Neural cell (in vitro differentiated cells): ENCODE data around the gene ABCA4. TPM values are rescaled to one million over a fixed set of nuclear protein-coding genes. Genes with fewer than 3 reads are reported as not detected.

Source experiments
- H2AFZ ChIP-seq: fragments of 200-600, 300-800 bp; sonication (generic), shearing (Covaris generic); 2 replicates; pipeline ENCODE4 v1.6.0; 2014; ENCODE audit warnings: low read depth, mild to moderate bottlenecking, antibody characterized with exemption, low read length, moderate library complexity
- H3F3A ChIP-seq: fragments of 200-600 bp; shearing (Covaris generic); 2 replicates; pipeline ENCODE4 v1.6.1; 2016; ENCODE audit warnings: mild to moderate bottlenecking, moderate library complexity, mixed read lengths, antibody characterized with exemption, low read length; ENCODE audit not compliant: insufficient read depth, poor library complexity, severe bottlenecking
- H3K27ac ChIP-seq: fragments of 200-600, 300-800 bp; sonication (generic), shearing (Covaris generic); 2 replicates; pipeline ENCODE4 v1.5.1; 2014; ENCODE audit warnings: mild to moderate bottlenecking, low read length, moderate library complexity
- H3K27me3 ChIP-seq: fragments of 300-800, 200-600 bp; sonication (generic), shearing (Covaris generic); 2 replicates; pipeline ENCODE4 v1.6.0; 2014; ENCODE audit warnings: mild to moderate bottlenecking, low read depth, low read length, moderate library complexity; ENCODE audit not compliant: insufficient read depth
- H3K36me3 ChIP-seq: fragments of 300-800, 200-600 bp; sonication (generic), shearing (Covaris generic); 2 replicates; pipeline ENCODE4 v1.5.1; 2014; ENCODE audit warnings: mild to moderate bottlenecking, antibody characterized with exemption, low read length, moderate library complexity; ENCODE audit not compliant: insufficient read depth
- H3K4me2 ChIP-seq: fragments of 300-800, 200-600 bp; sonication (generic), shearing (Covaris generic); 2 replicates; pipeline ENCODE4 v1.6.0; 2014; ENCODE audit warnings: mild to moderate bottlenecking, low read length
- H3K4me3 ChIP-seq: fragments of 300-800, 200-600 bp; sonication (generic), shearing (Covaris generic); 2 replicates; pipeline ENCODE4 v1.5.1; 2014; ENCODE audit warnings: mild to moderate bottlenecking, low read length, moderate library complexity
- H3K79me2 ChIP-seq: fragments of 200-600 bp; shearing (Covaris generic); replicated peaks from 2 replicates; pipeline ENCODE4 v1.6.0; 2014; ENCODE audit warnings: mild to moderate bottlenecking, low read length, moderate library complexity; ENCODE audit not compliant: insufficient read depth
- H3K9ac ChIP-seq: fragments of 300-800, 200-600 bp; sonication (generic), shearing (Covaris generic); 2 replicates; pipeline ENCODE4 v1.6.1; 2016; ENCODE audit warnings: mild to moderate bottlenecking, low read length, mixed read lengths
- H3K9me2 ChIP-seq: fragments of 200-600 bp; shearing (Covaris generic); 2 replicates; pipeline ENCODE4 v1.6.1; 2016; ENCODE audit warnings: mild to moderate bottlenecking, low read length, mixed read lengths; ENCODE audit not compliant: insufficient read depth
- H3K9me3 ChIP-seq: fragments of 200-600, 300-800 bp; sonication (generic), shearing (Covaris generic); 2 replicates; pipeline ENCODE4 v1.6.1; 2016; ENCODE audit warnings: mild to moderate bottlenecking, mixed run types, low read length, moderate library complexity, mixed read lengths
- H4K20me1 ChIP-seq: fragments of 200-600 bp; shearing (Covaris generic); 2 replicates; pipeline ENCODE4 v1.6.1; 2016; ENCODE audit warnings: mild to moderate bottlenecking, mixed run types; ENCODE audit not compliant: insufficient read depth
- CTCF ChIP-seq: fragments of 450-650 bp; IDR thresholded peaks from 2 replicates; pipeline ENCODE4 v1.5.1; 2014; ENCODE audit warnings: antibody characterized with exemption, mild to moderate bottlenecking, moderate library complexity; ENCODE audit not compliant: poor library complexity, severe bottlenecking
- EP300 ChIP-seq: fragments of 450-650 bp; conservative IDR thresholded peaks from 2 replicates; pipeline ENCODE4 v1.6.1; 2014; ENCODE audit warnings: antibody characterized with exemption, mild to moderate bottlenecking, moderate library complexity; ENCODE audit not compliant: poor library complexity, severe bottlenecking
- EZH2 ChIP-seq: fragments of 200-600, 300-800 bp; shearing (Covaris generic), sonication (generic); IDR thresholded peaks from 2 replicates; pipeline ENCODE4 v1.6.1; 2014; ENCODE audit warnings: antibody characterized with exemption, low read length, borderline replicate concordance, mild to moderate bottlenecking; ENCODE audit not compliant: insufficient read depth, poor library complexity, severe bottlenecking
- MXI1 ChIP-seq: fragments of 450-650 bp; conservative IDR thresholded peaks from 2 replicates; pipeline ENCODE4 v1.6.1; 2014; ENCODE audit warnings: antibody characterized with exemption, mild to moderate bottlenecking; ENCODE audit not compliant: poor library complexity, severe bottlenecking
- POLR2AphosphoS5 ChIP-seq: IDR thresholded peaks from 2 replicates; pipeline ENCODE4 v1.6.1; 2012
- RAD21 ChIP-seq: fragments of 450-650 bp; conservative IDR thresholded peaks from 2 replicates; pipeline ENCODE4 v1.6.1; 2014; ENCODE audit warnings: antibody characterized with exemption, mild to moderate bottlenecking, moderate library complexity
- REST ChIP-seq: IDR thresholded peaks from 2 replicates; pipeline ENCODE4 v1.6.1; 2012; ENCODE audit warnings: borderline replicate concordance
- SMC3 ChIP-seq: fragments of 450-650 bp; conservative IDR thresholded peaks from 2 replicates; pipeline ENCODE4 v1.6.1; 2014; ENCODE audit warnings: antibody characterized with exemption, mild to moderate bottlenecking, moderate library complexity; ENCODE audit not compliant: poor library complexity
- TAF1 ChIP-seq: IDR thresholded peaks from 2 replicates; pipeline ENCODE4 v1.6.1; 2012; ENCODE audit warnings: low read depth
- polyA plus RNA-seq: library from polyadenylated mRNA; depleted of rRNA; stranded (reverse); fragments of >200 nt; gene quantifications from 2 replicates; pipeline ENCODE4 v1.2.3, GENCODE V29; 2014

The ABCA4 gene
- polyA plus RNA-seq, 1 donor from 2014 or later = not detected

- H3K27ac ChIP-seq = no peak overlapping the region
- no peaks in the 10 kb centered on the region for H3K9me2 ChIP-seq
- H3K4me3 ChIP-seq = no peak overlapping the region
- no peaks in the 10 kb centered on the region for H3K36me3 ChIP-seq
- no peaks in the 10 kb centered on the region for H3K9me3 ChIP-seq
- H3K79me2 ChIP-seq = no peaks in the 10 kb centered on the region
- H4K20me1 ChIP-seq = no peaks in the 10 kb centered on the region
- no peaks in the 10 kb centered on the region for H3K27me3 ChIP-seq
- no peak overlapping the region for H2AFZ ChIP-seq
- H3K4me2 ChIP-seq = no peak overlapping the region
- H3F3A ChIP-seq = no peaks in the 10 kb centered on the region
- H3K9ac ChIP-seq = no peak overlapping the region
- TF ChIP-seq MXI1 (no peak), TAF1 (no peak), RAD21 (no peak), EP300 (no peak), CTCF (no peak), POLR2AphosphoS5 (no peak), EZH2 (no peak)
These were observed 5.0 kb downstream of the ABCA4 start for GRCh38 chr1:94115900-94116436.

DNA sequence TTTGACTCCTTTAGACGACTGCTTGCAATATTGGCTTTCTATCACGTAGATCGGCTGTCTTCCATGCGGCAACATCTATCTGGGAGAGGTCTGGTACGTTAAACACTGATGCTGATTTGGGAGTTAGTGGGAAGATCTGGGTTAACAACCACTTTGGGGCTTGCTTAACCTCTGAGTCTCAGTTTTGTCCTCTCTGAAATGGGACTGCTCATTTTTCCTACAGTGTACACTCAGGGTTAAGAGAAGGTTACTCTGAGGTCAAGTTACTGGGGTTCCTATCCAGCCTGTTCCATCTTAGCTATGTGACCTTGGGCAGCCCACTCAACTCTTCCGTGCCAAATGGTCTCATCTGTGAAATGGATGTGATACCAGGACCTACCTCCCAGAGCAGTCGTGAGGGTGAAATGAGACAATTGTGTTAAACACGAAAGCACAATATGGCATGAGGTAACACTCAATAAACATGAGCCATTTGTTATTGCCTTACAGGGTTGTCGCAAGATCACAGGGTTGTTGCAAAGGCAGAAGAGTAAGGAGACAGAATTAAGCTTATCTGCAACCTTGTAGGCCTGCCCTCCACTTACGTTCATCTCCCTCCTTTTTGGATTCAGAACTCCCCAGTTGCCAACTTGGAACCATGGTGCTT is 5.6 kb downstream of the ABCA4 start:
- no peak overlapping the region for H3K27ac ChIP-seq
- no peak overlapping the region for H3K9ac ChIP-seq
- H2AFZ ChIP-seq = no peak overlapping the region
- H3K9me2 ChIP-seq = no peaks in the 10 kb centered on the region
- no peaks in the 10 kb centered on the region for H4K20me1 ChIP-seq
- no peaks in the 10 kb centered on the region for H3K36me3 ChIP-seq
- no peak overlapping the region for H3K4me3 ChIP-seq
- H3K79me2 ChIP-seq = no peaks in the 10 kb centered on the region
- no peaks in the 10 kb centered on the region for H3K27me3 ChIP-seq
- H3F3A ChIP-seq = no peaks in the 10 kb centered on the region
- H3K4me2 ChIP-seq = no peak overlapping the region
- H3K9me3 ChIP-seq = no peaks in the 10 kb centered on the region
- TF ChIP-seq EZH2 (no peak), POLR2AphosphoS5 (no peak), SMC3 (no peak), REST (no peak), EP300 (no peak)
